SK-N-SH treated with all-trans-retinoic acid at 6 μM for 48 hours (cell line): ENCODE data around the gene ACAA1.

Experiments
- ATAC-seq: fragments of 200-7000 bp; cut with Tn5 transposase; 3 replicates; pipeline ENCODE4 v1.9.1; 2020; ENCODE audit warnings: mild to moderate bottlenecking, moderate library complexity
- ARNTL ChIP-seq: fragments of 450-650 bp; formaldehyde crosslinking; IDR thresholded peaks from 2 replicates; pipeline ENCODE4 v1.5.0; 2020; ENCODE audit warnings: low read depth, mild to moderate bottlenecking, moderate library complexity, borderline replicate concordance
- GLIS3 ChIP-seq: fragments of 250-450 bp; sonication (Bioruptor Pico); IDR thresholded peaks from 2 replicates; pipeline ENCODE4 v1.5.0; 2020; ENCODE audit warnings: mild to moderate bottlenecking, moderate library complexity
- ISL1 ChIP-seq: fragments of 250-450 bp; sonication (Bioruptor Pico); IDR thresholded peaks from 2 replicates; pipeline ENCODE4 v2.1.2; 2022; ENCODE audit warnings: mild to moderate bottlenecking, moderate library complexity
- POU6F1 ChIP-seq: fragments of 250-450 bp; sonication (Bioruptor Pico); IDR thresholded peaks from 2 replicates; pipeline ENCODE4 v1.8.0; 2021; ENCODE audit warnings: low read depth, mild to moderate bottlenecking, moderate library complexity, borderline replicate concordance
- PPARA ChIP-seq: fragments of 250-450 bp; sonication (Bioruptor Pico); IDR thresholded peaks from 2 replicates; pipeline ENCODE4 v1.5.0; 2020; ENCODE audit warnings: mild to moderate bottlenecking, borderline replicate concordance
- RARB ChIP-seq: fragments of 250-450 bp; sonication (Bioruptor Pico); IDR thresholded peaks from 2 replicates; pipeline ENCODE4 v1.8.0; 2021; ENCODE audit warnings: mild to moderate bottlenecking, moderate library complexity
- SNAI2 ChIP-seq: fragments of 250-450 bp; sonication (Bioruptor Pico); IDR thresholded peaks from 2 replicates; pipeline ENCODE4 v1.5.0; 2020; ENCODE audit warnings: mild to moderate bottlenecking, moderate library complexity
- TCF4 ChIP-seq: fragments of 250-450 bp; sonication (Bioruptor Pico); IDR thresholded peaks from 2 replicates; pipeline ENCODE4 v1.8.0; 2021; ENCODE audit warnings: mild to moderate bottlenecking, moderate library complexity, borderline replicate concordance
- TOX ChIP-seq: fragments of 250-450 bp; sonication (Bioruptor Pico); IDR thresholded peaks from 2 replicates; pipeline ENCODE4 v1.8.0; 2021; ENCODE audit warnings: mild to moderate bottlenecking, moderate library complexity, borderline replicate concordance
- TSHZ2 ChIP-seq: fragments of 250-450 bp; sonication (Bioruptor Pico); IDR thresholded peaks from 2 replicates; pipeline ENCODE4 v1.5.0; 2020; ENCODE audit warnings: mild to moderate bottlenecking, moderate library complexity
- ZFP3 ChIP-seq: fragments of 250-450 bp; sonication (Bioruptor Pico); IDR thresholded peaks from 2 replicates; pipeline ENCODE4 v1.5.0; 2020; ENCODE audit warnings: mild to moderate bottlenecking, moderate library complexity
- ZFP30 ChIP-seq: fragments of 450-650 bp; formaldehyde crosslinking; IDR thresholded peaks from 2 replicates; pipeline ENCODE4 v1.5.0; 2022; ENCODE audit warnings: mild to moderate bottlenecking, moderate library complexity
- ZNF565 ChIP-seq: fragments of 450-650 bp; formaldehyde crosslinking; conservative IDR thresholded peaks from 2 replicates; pipeline ENCODE4 v1.5.0; 2020; ENCODE audit warnings: low read depth, mild to moderate bottlenecking, moderate library complexity
- ZNF70 ChIP-seq: fragments of 450-650 bp; formaldehyde crosslinking; IDR thresholded peaks from 2 replicates; pipeline ENCODE4 v1.5.0; 2020; ENCODE audit warnings: mild to moderate bottlenecking, moderate library complexity
- ZNF8 ChIP-seq: fragments of 450-650 bp; formaldehyde crosslinking; IDR thresholded peaks from 2 replicates; pipeline ENCODE4 v1.5.0; 2020; ENCODE audit warnings: mild to moderate bottlenecking, moderate library complexity
- TF ChIP-seq, protein P1 (sequence below): fragments of 250-450 bp; sonication (Bioruptor Pico); IDR thresholded peaks from 2 replicates; pipeline ENCODE4 v1.5.1; 2021; ENCODE audit warnings: mild to moderate bottlenecking, moderate library complexity
- TF ChIP-seq, protein P2 (sequence below): fragments of 250-450 bp; sonication (Bioruptor Pico); IDR thresholded peaks from 2 replicates; pipeline ENCODE4 v1.8.0; 2020; ENCODE audit warnings: mild to moderate bottlenecking, moderate library complexity, borderline replicate concordance

Gene ACAA1

GRCh38 chr3:38122712-38123290, 14.1 kb downstream of the ACAA1 start (continued):
- TF ChIP-seq, protein P1, sequence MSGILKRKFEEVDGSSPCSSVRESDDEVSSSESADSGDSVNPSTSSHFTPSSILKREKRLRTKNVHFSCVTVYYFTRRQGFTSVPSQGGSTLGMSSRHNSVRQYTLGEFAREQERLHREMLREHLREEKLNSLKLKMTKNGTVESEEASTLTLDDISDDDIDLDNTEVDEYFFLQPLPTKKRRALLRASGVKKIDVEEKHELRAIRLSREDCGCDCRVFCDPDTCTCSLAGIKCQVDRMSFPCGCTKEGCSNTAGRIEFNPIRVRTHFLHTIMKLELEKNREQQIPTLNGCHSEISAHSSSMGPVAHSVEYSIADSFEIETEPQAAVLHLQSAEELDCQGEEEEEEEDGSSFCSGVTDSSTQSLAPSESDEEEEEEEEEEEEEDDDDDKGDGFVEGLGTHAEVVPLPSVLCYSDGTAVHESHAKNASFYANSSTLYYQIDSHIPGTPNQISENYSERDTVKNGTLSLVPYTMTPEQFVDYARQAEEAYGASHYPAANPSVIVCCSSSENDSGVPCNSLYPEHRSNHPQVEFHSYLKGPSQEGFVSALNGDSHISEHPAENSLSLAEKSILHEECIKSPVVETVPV (CRISPR knock-in tag), result no peak
- TF ChIP-seq ZNF565 (CRISPR knock-in tag), result no peak
- TF ChIP-seq, all 23 proteins: peak for 0

DNA sequence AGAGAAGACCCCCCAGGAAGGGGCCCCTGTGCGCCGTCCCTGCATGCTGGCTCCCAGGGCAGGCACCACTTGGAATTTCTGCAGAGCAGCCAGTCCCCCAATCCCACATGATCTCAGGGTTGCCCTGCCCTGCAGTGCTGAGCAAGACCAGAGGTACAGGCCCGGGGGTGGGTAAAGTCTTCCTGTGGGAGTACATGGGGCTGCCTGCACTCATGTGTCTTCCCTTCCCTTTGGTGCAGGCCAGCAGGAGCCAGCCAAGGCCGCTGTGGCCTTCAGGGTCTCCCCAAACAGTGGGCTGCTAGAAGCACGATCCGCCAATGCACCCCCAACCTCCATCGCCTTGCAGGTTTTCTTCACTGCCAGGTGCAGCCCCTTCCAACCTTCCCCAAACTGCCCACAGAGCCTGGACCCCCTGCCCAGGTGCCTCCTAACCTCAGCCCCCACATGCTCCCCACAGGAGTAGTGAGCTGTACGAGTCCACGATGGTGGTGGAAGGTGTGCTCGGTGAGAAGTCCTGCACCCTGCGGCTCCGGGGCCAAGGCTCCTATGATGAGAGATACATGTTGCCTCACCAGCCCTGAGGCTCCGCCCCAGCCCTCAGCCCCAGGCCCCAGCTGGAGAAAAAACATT, 15.0 kb downstream of the ACAA1 start:
- TF ChIP-seq ZFP3 (CRISPR knock-in tag) (no peak), TSHZ2 (CRISPR knock-in tag) (no peak), TOX (no peak), PPARA (CRISPR knock-in tag) (no peak), ZNF565 (CRISPR knock-in tag) (no peak), SNAI2 (no peak), POU6F1 (CRISPR knock-in tag) (no peak), ARNTL (CRISPR knock-in tag) (no peak), RARB (CRISPR knock-in tag) (no peak), ISL1 (CRISPR knock-in tag) (no peak), TCF4 (CRISPR knock-in tag) (no peak), GLIS3 (CRISPR knock-in tag) (no peak), ZNF70 (CRISPR knock-in tag) (no peak)
- TF ChIP-seq, protein P1 (CRISPR knock-in tag), result no peak
- no peak for ATAC-seq

DNA sequence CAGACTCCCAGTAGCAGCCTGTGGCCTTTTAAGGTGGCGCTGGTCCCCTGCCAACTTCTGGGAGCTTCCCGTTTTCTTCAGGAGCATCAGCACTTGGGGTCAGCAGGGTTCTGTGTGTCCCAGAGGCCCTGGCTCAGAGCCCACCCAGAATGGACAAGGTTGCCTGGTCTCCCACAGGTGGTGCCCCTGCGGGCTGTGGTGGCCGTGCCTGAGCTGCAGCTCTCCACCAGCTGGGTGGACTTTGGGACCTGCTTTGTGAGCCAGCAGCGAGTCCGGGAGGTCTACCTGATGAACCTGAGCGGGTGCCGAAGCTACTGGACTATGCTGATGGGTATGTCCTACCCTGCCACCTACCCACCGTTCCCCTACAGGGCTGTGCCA, 15.5 kb downstream of the ACAA1 start:
- TF ChIP-seq, protein P2, sequence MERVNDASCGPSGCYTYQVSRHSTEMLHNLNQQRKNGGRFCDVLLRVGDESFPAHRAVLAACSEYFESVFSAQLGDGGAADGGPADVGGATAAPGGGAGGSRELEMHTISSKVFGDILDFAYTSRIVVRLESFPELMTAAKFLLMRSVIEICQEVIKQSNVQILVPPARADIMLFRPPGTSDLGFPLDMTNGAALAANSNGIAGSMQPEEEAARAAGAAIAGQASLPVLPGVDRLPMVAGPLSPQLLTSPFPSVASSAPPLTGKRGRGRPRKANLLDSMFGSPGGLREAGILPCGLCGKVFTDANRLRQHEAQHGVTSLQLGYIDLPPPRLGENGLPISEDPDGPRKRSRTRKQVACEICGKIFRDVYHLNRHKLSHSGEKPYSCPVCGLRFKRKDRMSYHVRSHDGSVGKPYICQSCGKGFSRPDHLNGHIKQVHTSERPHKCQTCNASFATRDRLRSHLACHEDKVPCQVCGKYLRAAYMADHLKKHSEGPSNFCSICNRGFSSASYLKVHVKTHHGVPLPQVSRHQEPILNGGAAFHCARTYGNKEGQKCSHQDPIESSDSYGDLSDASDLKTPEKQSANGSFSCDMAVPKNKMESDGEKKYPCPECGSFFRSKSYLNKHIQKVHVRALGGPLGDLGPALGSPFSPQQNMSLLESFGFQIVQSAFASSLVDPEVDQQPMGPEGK (CRISPR knock-in tag), result no peak
- TF ChIP-seq ARNTL (CRISPR knock-in tag), result no peak
- TF ChIP-seq ZNF8 (CRISPR knock-in tag), result no peak
- no peak for TF ChIP-seq TSHZ2 (CRISPR knock-in tag)
- TF ChIP-seq GLIS3 (CRISPR knock-in tag), result no peak
- TF ChIP-seq ZFP30 (CRISPR knock-in tag), result no peak
- no peak for ATAC-seq
